Sciatic nerve (tissue), 2 donors: ENCODE results near the gene RGS8. TPM values are rescaled to one million over a fixed set of nuclear protein-coding genes. Genes with fewer than 3 reads are reported as not detected.

ENCODE experiments used
- ATAC-seq: fragments of 200-7000 bp; cut with Tn5 transposase; one replicate; pipeline ENCODE4 v1.9.1; 2020; ENCODE audit warnings: mild to moderate bottlenecking, moderate library complexity
- DNase-seq: peaks from one replicate; pipeline ENCODE4 v3.0.0-alpha.2; 2020; ENCODE audit warnings: low spot score
- intact Hi-C: fragments of 100-400 bp; cut with DNase I; formaldehyde crosslinking; loops from one replicate; pipeline ENCODE4 v1.14.2; 2022
- total RNA-seq: library from RNA; stranded (reverse); fragmentation: NEBNext Ultra II Directional; extraction: Animal tissue kit (Norgen Biotek cat#: 25700); gene quantifications from one replicate; pipeline ENCODE4 v1.2.1, GENCODE V29; 2021
- donor health status: DM: no; HTN: no; CAD: no.
- donor health status: DM: no; HTN: no; CAD: no.

RGS8 gene
- total RNA-seq, 1 donor from 2014 or later: 0.13 TPM

DNA sequence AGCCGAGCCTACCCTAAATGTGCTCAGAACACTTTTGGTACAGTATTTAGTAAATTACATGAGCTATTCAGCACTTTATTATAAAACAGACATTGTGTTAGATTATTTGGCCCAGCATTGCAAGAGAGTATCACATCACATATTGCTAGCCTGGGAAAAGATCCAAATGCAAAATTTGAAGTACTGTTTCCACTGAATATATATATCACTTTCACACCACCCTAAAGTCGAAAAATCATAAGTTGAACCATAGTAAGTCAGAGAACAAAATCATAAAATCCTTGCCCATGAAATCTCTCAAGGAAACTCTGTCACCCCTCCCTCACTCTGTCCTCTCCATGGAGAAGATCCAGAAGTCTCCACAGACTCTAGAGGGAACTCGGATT, 33.1 kb downstream of the RGS8 start:
- intact Hi-C loops: no loop called here
- no peak for ATAC-seq
- DNase-seq: no peak

DNA sequence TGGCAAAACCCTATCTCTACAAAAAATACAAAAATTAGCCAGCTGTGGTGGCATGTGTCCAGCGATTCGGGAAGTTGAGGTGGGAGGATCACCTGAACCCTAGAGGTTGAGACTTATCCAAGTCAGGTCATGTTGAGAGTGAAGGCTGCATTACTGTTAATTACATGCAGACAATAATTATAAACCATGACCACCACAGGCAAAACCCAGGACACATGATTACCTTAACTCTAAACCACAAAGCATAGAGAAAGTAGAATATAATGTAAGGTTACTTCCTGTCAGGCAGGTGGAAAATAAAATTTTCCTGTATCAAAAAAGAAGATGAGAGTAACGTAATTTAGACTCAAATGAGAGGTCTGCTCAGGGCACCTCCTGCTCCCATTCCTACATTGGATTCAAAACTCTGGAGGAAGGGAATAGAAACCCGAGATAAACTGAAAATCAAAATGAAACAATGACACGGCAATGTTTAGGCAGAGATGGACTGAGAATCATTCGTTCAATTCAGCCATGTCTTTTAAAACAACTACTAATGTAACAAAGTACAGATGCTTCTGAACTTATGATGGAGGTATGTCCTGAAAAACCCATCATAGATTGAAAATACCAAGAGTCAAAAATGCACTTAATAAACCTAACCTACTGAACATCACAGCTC, 33.6 kb downstream of the RGS8 start:
- ATAC-seq (no peak), DNase-seq (no peak)
- intact Hi-C loops: no loop called here

DNA sequence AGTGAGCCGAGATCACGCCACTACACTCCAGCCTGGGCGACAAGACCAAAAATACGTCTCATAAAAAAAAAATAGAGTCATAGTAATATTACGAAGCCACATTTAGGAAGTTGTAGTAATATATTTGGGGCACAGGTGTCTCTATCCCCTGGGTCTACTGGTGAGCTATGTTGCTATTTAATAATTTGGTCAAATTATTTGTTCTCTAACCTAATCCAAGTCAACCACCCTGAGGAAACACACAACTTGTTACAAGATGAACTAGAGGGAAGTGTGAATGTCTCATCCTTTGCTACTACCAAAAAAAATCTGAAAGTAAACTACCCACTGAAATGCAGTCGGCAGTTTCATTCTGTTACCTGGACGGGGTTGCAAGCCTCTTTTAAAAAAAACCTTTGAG, 35.3 kb downstream of the RGS8 start:
- intact Hi-C loops: no loop called here
- ATAC-seq (no peak), DNase-seq (no peak)

DNA sequence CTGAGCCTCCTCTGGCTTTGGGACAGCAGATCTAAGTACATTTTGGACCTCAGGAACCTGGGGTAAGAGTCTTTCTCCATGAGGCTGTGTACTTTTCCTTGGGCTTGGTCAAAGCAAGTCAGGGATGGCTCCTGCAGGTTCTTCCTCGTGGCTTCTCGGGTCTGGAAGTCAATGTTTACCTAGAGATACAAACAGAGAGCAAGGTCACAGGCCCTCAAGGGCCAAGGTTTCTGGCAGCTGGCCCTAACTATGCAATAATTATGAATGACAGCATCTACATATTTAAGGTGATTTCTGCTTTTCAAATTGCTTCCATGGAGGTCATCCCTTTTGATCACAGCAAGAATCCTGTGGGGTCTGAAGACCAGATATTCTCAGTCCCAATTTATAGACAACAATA, 37.6 kb downstream of the RGS8 start:
- ATAC-seq (no peak), DNase-seq (no peak)
- intact Hi-C loops: no loop called here

DNA sequence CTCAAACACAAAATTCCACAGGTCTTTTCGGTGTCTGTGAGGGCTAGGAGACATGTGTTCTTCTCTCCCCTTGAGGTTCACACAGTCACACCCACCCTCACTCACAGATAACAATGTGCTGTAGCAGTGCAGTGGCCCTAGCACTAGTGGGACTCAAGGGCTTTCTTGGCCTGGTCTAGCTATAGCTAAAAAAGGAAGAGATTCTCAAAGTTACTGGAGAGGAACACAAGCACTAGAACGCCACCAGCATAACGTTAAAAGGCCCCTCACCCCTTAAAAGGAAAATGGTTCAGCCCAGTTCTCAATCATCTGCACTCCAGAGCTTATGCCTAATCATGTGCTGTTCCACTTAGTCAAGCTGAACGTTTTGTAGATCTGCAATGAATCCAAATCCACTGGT, 39.5 kb downstream of the RGS8 start:
- ATAC-seq: no peak

DNA sequence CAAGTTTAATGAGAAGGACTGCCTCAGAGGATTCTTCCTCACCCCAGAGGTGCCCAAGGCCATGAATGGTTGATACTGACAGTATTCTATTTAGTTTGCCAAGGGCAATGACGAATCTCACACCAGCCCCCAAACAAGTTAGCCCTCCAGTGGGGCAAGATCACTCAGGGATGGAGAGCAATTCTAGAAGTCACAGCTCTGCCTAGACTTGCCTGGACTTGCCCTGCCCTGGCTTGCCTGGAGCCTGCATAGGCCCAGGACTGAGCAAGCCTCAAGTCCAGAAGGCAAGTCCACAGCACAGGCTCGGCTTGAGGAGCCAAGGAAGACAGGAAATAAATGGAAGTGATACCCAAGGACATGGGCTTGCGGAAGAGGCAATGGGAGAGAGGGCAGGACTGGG, 40.7 kb downstream of the RGS8 start:
- ATAC-seq: no peak
- intact Hi-C loops: no loop called here
- no peak for DNase-seq

More for the DNA sequence above, 39.5 kb downstream of the RGS8 start:
- intact Hi-C loops: no loop called here
- DNase-seq: no peak

DNA sequence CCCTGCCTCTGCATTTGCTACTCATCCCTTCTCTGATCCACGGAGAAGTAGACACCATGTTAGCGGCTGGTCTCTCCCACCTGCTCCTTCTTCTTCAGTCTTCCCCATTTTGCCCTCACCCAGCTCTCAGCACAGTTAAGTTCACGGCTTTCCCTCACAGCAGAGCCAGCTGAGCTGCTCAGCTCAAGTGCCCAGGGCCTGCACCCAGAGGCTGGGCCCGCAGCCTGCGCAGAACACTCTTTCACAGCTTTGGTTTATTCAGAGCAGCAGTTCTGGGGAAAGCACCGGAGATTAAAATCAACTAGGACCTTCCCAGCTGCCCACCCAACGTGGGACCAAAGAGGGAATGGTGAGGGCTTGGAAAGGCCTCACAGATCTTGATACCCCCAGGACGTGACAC, 41.9 kb downstream of the RGS8 start:
- intact Hi-C loops: no loop called here
- no peak for ATAC-seq
- no peak for DNase-seq

DNA sequence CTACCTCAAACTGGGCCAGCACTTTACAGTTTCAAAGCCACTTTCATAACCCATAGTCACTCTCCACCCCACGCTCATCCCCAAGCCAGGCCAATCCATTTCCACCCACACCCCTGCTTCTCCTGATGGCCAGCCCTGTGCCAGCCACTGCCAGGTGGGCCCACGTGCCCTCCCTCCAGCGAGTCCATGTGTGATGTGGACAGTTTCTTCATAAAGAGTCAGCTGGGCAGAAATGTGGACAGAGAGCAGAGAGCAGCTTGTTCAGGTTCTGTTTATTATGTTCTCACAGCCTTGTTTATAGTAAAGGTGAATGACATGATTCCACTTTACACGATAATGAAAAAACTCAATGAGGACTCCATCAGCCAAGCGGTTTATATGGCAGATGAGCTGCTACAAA, 42.8 kb downstream of the RGS8 start:
- ATAC-seq (no peak), DNase-seq (no peak)
- intact Hi-C loops: no loop called here

DNA sequence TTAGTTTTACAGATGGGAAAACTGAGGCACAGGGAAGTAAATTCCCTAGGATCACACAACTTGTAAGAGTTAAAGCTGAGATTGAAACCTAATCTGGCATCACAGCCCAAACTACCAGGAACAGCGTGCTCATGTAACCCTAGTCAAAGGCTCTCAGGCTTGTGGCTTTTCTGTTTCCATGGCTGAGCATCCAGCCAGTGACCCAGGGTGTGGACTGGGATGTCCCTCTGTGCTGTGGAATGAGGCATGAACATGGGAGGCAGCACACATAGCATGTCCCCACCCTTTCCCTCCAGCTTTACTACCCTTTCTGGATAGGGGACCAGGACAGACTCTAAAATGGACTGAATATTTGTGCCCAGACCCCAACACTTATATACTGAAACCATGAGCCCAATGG, 45.1 kb downstream of the RGS8 start:
- no peak for DNase-seq
- intact Hi-C loops: no loop called here
- no peak for ATAC-seq

DNA sequence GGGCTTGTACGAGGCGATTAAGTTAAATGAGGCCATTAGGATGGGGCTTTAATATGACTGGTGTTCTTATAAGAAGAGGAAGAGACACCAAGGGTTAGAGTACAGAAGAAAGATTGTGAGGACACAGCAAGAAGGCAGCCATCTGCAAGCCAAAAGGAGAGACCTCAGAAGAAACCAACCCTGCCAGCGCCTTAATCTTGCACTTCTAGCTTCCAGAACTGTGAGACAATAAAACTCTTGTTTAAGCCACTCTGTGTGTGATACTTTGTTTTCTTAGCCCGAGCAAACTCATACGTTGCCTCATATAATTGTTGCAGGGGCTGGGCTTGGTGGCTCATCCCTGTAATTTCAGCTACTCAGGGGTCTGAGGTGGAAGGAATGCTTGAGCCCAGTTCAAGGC, 46.6 kb downstream of the RGS8 start:
- intact Hi-C loops: no loop called here
- no peak for ATAC-seq
- no peak for DNase-seq

DNA sequence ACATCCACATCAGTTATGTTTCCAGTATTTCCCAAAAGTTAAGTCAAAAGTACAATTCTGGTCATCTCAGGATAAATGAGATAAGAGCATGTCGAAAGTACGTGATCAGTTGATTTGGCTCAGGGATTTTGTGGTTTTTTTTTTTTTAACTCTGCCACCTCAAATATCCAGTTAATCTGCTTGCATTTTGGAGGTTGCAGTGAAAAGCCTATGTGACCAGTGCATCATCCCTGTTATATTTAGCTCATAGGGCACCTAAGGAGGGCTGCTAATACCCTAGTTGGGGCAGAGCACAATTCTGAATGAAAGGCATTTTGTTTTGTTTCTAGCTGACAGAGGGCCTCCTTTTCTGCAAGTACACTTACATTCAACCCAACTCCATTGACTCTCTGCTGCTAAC, 48.5 kb downstream of the RGS8 start:
- no peak for ATAC-seq
- intact Hi-C loops: no loop called here
- DNase-seq: no peak

Other genes starting within 250 kb of the RGS8 start
- not detected for gene RGSL1, start 234.4 kb downstream of the RGS8 start, total RNA-seq
- 11.6 TPM for gene RNASEL, start 95.3 kb downstream of the RGS8 start, total RNA-seq
- 14.1 TPM for gene RGS16, start 80.2 kb downstream of the RGS8 start, total RNA-seq
- gene NPL, start 105.2 kb upstream of the RGS8 start, total RNA-seq: 32.5 TPM
- 127 TPM for gene DHX9, start 154.8 kb upstream of the RGS8 start, total RNA-seq